H9 (cell line): Measurements from ENCODE around the gene OR10P1. TPM values are rescaled to one million over a fixed set of nuclear protein-coding genes. Genes with fewer than 3 reads are reported as not detected.

Experiments
- DNase-seq: peaks from one replicate; pipeline ENCODE4 v3.0.0-alpha.2; 2017
- H2AFZ ChIP-seq: one replicate; pipeline ENCODE4 v1.6.1; 2013; ENCODE audit warnings: mild to moderate bottlenecking, low read length, control low read depth, moderate library complexity
- H2AK5ac ChIP-seq: 2 replicates; pipeline ENCODE4 v1.6.1; 2013; ENCODE audit warnings: low read length, control low read depth, mixed read lengths; ENCODE audit not compliant: insufficient read length
- H2BK120ac ChIP-seq: one replicate; pipeline ENCODE4 v1.6.1; 2013; ENCODE audit warnings: low read depth, mild to moderate bottlenecking, low read length, control low read depth, inconsistent platforms; ENCODE audit not compliant: poor library complexity, severe bottlenecking
- H2BK12ac ChIP-seq: 2 replicates; pipeline ENCODE4 v1.6.1; 2013; ENCODE audit warnings: low read length, control low read depth, mixed read lengths, low read depth; ENCODE audit not compliant: insufficient read length
- H2BK15ac ChIP-seq: 2 replicates; pipeline ENCODE4 v1.6.1; 2013; ENCODE audit warnings: low read depth, low read length, control low read depth
- H2BK20ac ChIP-seq: one replicate; pipeline ENCODE4 v1.6.1; 2013; ENCODE audit warnings: low read depth, mild to moderate bottlenecking, low read length, control low read depth, inconsistent platforms; ENCODE audit not compliant: poor library complexity, severe bottlenecking
- H2BK5ac ChIP-seq: 2 replicates; pipeline ENCODE4 v1.6.1; 2013; ENCODE audit warnings: low read length, control low read depth, mixed read lengths; ENCODE audit not compliant: insufficient read length
- H3K14ac ChIP-seq: 2 replicates; pipeline ENCODE4 v1.6.1; 2013; ENCODE audit warnings: low read length, control low read depth; ENCODE audit not compliant: insufficient read depth
- H3K18ac ChIP-seq: 2 replicates; pipeline ENCODE4 v1.6.1; 2013; ENCODE audit warnings: low read depth, mild to moderate bottlenecking, mixed read lengths, low read length, control low read depth; ENCODE audit not compliant: insufficient read length
- H3K23ac ChIP-seq: 2 replicates; pipeline ENCODE4 v1.6.1; 2013; ENCODE audit warnings: low read length, control low read depth, mixed read lengths, low read depth; ENCODE audit not compliant: insufficient read length
- H3K23me2 ChIP-seq: 2 replicates; pipeline ENCODE4 v1.6.1; 2013; ENCODE audit warnings: low read depth, mild to moderate bottlenecking, mixed read lengths, low read length, control low read depth; ENCODE audit not compliant: insufficient read length, poor library complexity, severe bottlenecking
- H3K27ac ChIP-seq: 2 replicates; pipeline ENCODE4 v1.5.1; 2013; ENCODE audit warnings: low read length, control low read depth, mixed read lengths, low read depth; ENCODE audit not compliant: insufficient read length
- H3K27me3 ChIP-seq: 2 replicates; pipeline ENCODE4 v1.6.1; 2013; ENCODE audit warnings: low read length, control low read depth, inconsistent platforms; ENCODE audit not compliant: insufficient read depth
- H3K4ac ChIP-seq: 2 replicates; pipeline ENCODE4 v1.6.1; 2013; ENCODE audit warnings: low read depth, mild to moderate bottlenecking, control low read depth, inconsistent platforms, low read length, moderate library complexity
- H3K4me1 ChIP-seq: 2 replicates; pipeline ENCODE4 v1.6.1; 2013; ENCODE audit warnings: low read length, control low read depth, inconsistent platforms; ENCODE audit not compliant: insufficient read depth
- H3K4me2 ChIP-seq: 2 replicates; pipeline ENCODE4 v1.6.1; 2013; ENCODE audit warnings: low read length, control low read depth, mixed read lengths; ENCODE audit not compliant: insufficient read length, insufficient read depth
- H3K56ac ChIP-seq: 2 replicates; pipeline ENCODE4 v1.6.1; 2013; ENCODE audit warnings: low read depth, mild to moderate bottlenecking, mixed read lengths, low read length, control low read depth; ENCODE audit not compliant: insufficient read length
- H3K79me1 ChIP-seq: 2 replicates; pipeline ENCODE4 v1.6.1; 2013; ENCODE audit warnings: low read depth, mild to moderate bottlenecking, moderate library complexity, low read length, control low read depth, inconsistent platforms; ENCODE audit not compliant: insufficient read depth, poor library complexity, severe bottlenecking
- H3K79me2 ChIP-seq: 2 replicates; pipeline ENCODE4 v1.6.1; 2013; ENCODE audit warnings: low read length, control low read depth, inconsistent platforms; ENCODE audit not compliant: insufficient read depth
- H3K9ac ChIP-seq: 2 replicates; pipeline ENCODE4 v1.6.1; 2013; ENCODE audit warnings: low read length, control low read depth, mixed read lengths; ENCODE audit not compliant: insufficient read length; ENCODE audit errors: extremely low read depth
- H3K9me3 ChIP-seq: one replicate; pipeline ENCODE4 v1.6.1; 2013; ENCODE audit warnings: low read depth, low read length, inconsistent platforms; ENCODE audit not compliant: control insufficient read depth
- H3T11ph ChIP-seq: one replicate; pipeline ENCODE4 v1.6.1; 2013; ENCODE audit warnings: mild to moderate bottlenecking, low read length, control low read depth, inconsistent platforms
- H4K20me1 ChIP-seq: one replicate; pipeline ENCODE4 v1.6.1; 2013; ENCODE audit not compliant: control insufficient read depth, insufficient read length, insufficient read depth
- H4K5ac ChIP-seq: 2 replicates; pipeline ENCODE4 v1.6.1; 2013; ENCODE audit warnings: low read depth, mild to moderate bottlenecking, mixed read lengths, low read length, control low read depth; ENCODE audit not compliant: insufficient read length
- H4K8ac ChIP-seq: replicated peaks from 2 replicates; pipeline ENCODE4 v1.6.1; 2013; ENCODE audit warnings: low read length, control low read depth, mixed read lengths, low read depth; ENCODE audit not compliant: insufficient read length
- H4K91ac ChIP-seq: 2 replicates; pipeline ENCODE4 v1.6.1; 2013; ENCODE audit warnings: low read depth, mild to moderate bottlenecking, moderate library complexity, mixed read lengths, low read length, control low read depth; ENCODE audit not compliant: insufficient read length
- H3K27ac Mint-ChIP-seq, 3 experiments: 2 replicates in 2 of 3; 3 replicates in 1 of 3; pipeline ENCODE4 v1.8.0; 2020 to 2021; ENCODE audit warnings: mixed read lengths in 3 of 3, mild to moderate bottlenecking in 1 of 3, moderate library complexity in 1 of 3
- H3K27me3 Mint-ChIP-seq: 2 replicates; pipeline ENCODE4 v1.8.0; 2021; ENCODE audit warnings: low read depth, mild to moderate bottlenecking, moderate library complexity, mixed read lengths
- H3K36me3 Mint-ChIP-seq, 3 experiments: 2 replicates in 2 of 3; 3 replicates in 1 of 3; pipeline ENCODE4 v1.8.0; 2020 to 2021; ENCODE audit warnings: low read depth in 3 of 3, mixed read lengths in 3 of 3; ENCODE audit not compliant: insufficient read depth in 1 of 3
- H3K4me1 Mint-ChIP-seq, 2 experiments: 2 replicates each; pipeline ENCODE4 v1.8.0; 2020; ENCODE audit warnings: mixed read lengths in 2 of 2
- H3K4me3 Mint-ChIP-seq, 2 experiments: 2 replicates in 1 of 2; 3 replicates in 1 of 2; pipeline ENCODE4 v1.8.0; 2020 to 2021; ENCODE audit warnings: mild to moderate bottlenecking in 2 of 2, mixed read lengths in 2 of 2, moderate library complexity in 1 of 2
- H3K9me3 Mint-ChIP-seq, 2 experiments: 2 replicates in 1 of 2; 3 replicates in 1 of 2; pipeline ENCODE4 v1.8.0; 2020; ENCODE audit warnings: mild to moderate bottlenecking in 2 of 2, mixed read lengths in 2 of 2, moderate library complexity in 1 of 2
- WGBS: extraction: QIAGEN DNeasy Blood & Tissue Kit; methylation state at CpG from one replicate; pipeline ENCODE4 v1.1.7; 2013; ENCODE audit warnings: missing lambda C conversion rate, low lambda C conversion rate, mixed read lengths; ENCODE audit not compliant: insufficient read length; ENCODE audit errors: extremely low coverage; 5-methylcytosine and 5-hydroxymethylcytosine counted together
- total RNA-seq: library from RNA; stranded (reverse); gene quantifications from 2 replicates; pipeline ENCODE4 v1.2.1, GENCODE V29; 2021
- TF ChIP-seq, protein P1 (sequence below): fragments of 200-600 bp; sonication (generic); conservative IDR thresholded peaks from 3 replicates; pipeline ENCODE4 v1.8.0; 2021; ENCODE audit warnings: antibody characterized with exemption, mild to moderate bottlenecking

OR10P1 gene
- total RNA-seq, 1 experiment from 2014 or later: not detected

- no peak overlapping the region for H3K4me2 ChIP-seq
- no peak overlapping the region for H2BK5ac ChIP-seq
- H2BK15ac ChIP-seq: no peak overlapping the region
- H3K18ac ChIP-seq: no peak overlapping the region
- no peaks in the 10 kb centered on the region for H3K23me2 ChIP-seq
- no peak overlapping the region for H3K4ac ChIP-seq
- DNase-seq: no peak
- no peaks in the 10 kb centered on the region for H3K9me3 Mint-ChIP-seq
- no peak overlapping the region for H2BK20ac ChIP-seq
- no peak overlapping the region for H2BK12ac ChIP-seq
- no peak overlapping the region for H2BK120ac ChIP-seq
- TF ChIP-seq, protein P1, sequence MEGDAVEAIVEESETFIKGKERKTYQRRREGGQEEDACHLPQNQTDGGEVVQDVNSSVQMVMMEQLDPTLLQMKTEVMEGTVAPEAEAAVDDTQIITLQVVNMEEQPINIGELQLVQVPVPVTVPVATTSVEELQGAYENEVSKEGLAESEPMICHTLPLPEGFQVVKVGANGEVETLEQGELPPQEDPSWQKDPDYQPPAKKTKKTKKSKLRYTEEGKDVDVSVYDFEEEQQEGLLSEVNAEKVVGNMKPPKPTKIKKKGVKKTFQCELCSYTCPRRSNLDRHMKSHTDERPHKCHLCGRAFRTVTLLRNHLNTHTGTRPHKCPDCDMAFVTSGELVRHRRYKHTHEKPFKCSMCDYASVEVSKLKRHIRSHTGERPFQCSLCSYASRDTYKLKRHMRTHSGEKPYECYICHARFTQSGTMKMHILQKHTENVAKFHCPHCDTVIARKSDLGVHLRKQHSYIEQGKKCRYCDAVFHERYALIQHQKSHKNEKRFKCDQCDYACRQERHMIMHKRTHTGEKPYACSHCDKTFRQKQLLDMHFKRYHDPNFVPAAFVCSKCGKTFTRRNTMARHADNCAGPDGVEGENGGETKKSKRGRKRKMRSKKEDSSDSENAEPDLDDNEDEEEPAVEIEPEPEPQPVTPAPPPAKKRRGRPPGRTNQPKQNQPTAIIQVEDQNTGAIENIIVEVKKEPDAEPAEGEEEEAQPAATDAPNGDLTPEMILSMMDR: no peak
- no peak overlapping the region for H3K56ac ChIP-seq
- no peak overlapping the region for H3K14ac ChIP-seq
- H3K36me3 Mint-ChIP-seq: peaks cover 18 to 40% (median 31%) of the 10 kb centered on the region in 3 experiments; a peak in 6 of 7 replicates
- H3K27me3 Mint-ChIP-seq: no peaks in the 10 kb centered on the region
- no peak overlapping the region for H3K23ac ChIP-seq
- no peaks in the 10 kb centered on the region for H3K9me3 ChIP-seq
- no peaks in the 10 kb centered on the region for H3K79me1 ChIP-seq
- WGBS: no CpG with 5 or more reads among the region's 20 CpGs
- no peak overlapping the region for H4K8ac ChIP-seq
- H3K4me3 Mint-ChIP-seq: no peak overlapping the region
- no peak overlapping the region for H3K9ac ChIP-seq
- no peaks in the 10 kb centered on the region for H3K4me1 ChIP-seq
- no peak overlapping the region for H4K91ac ChIP-seq
- no peaks in the 10 kb centered on the region for H3K79me2 ChIP-seq
- no peak overlapping the region for H3T11ph ChIP-seq
- H3K27ac ChIP-seq: no peak overlapping the region
- H3K27ac Mint-ChIP-seq: 0 out of 7 replicates have a peak overlapping the region, but pooled peaks of 1 of the 3 experiments have one; percentile 21
- H3K4me1 Mint-ChIP-seq: peaks cover 20 to 21% of the 10 kb centered on the region in 2 experiments
- H2AFZ ChIP-seq: no peak overlapping the region
- H2AK5ac ChIP-seq: no peak overlapping the region
- no peaks in the 10 kb centered on the region for H4K20me1 ChIP-seq
- H4K5ac ChIP-seq: no peak overlapping the region
- H3K27me3 ChIP-seq: no peaks in the 10 kb centered on the region
Measured at GRCh38 chr12:55684761-55685370, 48.2 kb downstream of the OR10P1 start.
